ENCODE measurements around the gene TRPM7. TPM values are rescaled to one million over a fixed set of nuclear protein-coding genes. Genes with fewer than 3 reads are reported as not detected.
A peak's percentile ranks its signal among the peaks of the same experiment; 100 is the strongest.

TRPM7 gene
- total RNA-seq, 1 experiment from 2014 or later, result 30.8 TPM

DNA sequence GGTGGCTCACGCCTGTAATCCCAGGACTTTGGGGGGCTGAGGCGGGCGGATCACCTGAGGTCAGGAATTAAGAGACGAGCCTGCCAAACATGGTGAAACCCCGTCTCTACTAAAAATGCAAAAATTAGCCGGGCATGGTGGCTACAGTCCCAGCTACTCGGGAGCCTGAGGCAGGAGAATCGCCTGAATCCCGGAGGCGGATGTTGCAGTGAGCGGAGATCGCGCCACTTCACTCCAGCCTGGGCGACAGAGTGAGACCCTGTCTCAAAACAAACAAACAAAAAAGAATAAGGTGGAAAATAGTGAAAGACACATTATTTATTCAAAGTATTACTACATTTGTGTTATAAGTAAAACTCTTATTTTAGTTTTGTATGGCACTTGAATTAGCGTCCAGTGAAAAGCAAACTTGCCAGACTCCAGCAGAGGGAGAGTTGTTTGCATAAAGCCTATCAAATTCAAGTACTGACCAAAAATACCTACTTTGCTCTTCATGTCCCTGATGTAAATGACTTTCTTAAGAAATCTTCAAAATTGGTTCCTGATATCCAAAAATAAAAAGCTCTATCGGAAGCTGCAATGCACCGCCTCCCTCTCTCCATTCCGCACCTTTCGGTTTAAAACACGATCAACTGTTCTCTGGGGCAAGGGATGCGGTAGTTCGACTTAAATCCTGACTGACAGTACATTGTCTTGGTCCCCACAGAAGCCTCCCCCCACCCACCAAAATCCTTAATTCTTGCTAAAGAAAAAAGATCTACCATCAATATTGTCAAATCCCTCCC lies 1.2 kb downstream of the TRPM7 start:
- H3K9me3 ChIP-seq (replicated peaks), result no peaks in the 10 kb centered on the region
- no peaks in the 10 kb centered on the region for H3K27me3 ChIP-seq (replicated peaks)
- DNase-seq (ENCODE audit: low read depth in 1 of 2, low spot score in 2 of 2), result no peak
- peak overlapping the region; percentile 68 for H3K4me3 ChIP-seq
- no peak overlapping the region for H3K27ac ChIP-seq
- H3K36me3 ChIP-seq, result peaks cover 29% of the 10 kb centered on the region
- peaks cover 19% of the 10 kb centered on the region for H3K4me1 ChIP-seq (replicated peaks)

DNA sequence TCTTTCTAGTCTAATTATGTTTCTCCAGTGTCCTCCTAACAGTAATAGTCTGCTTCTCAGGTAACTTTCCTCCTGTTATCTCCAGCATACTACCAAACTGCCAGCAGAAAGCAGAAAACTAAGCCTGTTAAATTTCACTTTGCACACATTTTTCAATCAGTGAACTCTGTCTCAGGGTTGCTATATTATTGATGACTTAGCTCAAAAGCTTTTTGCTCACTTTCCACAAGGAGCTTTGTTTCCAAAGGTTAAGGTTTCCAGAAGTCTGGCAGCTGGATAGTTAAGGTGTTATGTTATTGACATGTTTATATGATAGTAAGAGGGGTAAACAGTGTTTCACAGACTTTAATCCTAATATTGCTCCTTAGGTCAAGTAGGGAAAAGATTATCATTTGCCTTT lies 5.1 kb downstream of the TRPM7 start:
- DNase-seq (ENCODE audit: low read depth in 1 of 2, low spot score in 2 of 2), result no peak
- Histone ChIP-seq H3K36me3 (peaks cover 29% of the 10 kb centered on the region), H3K27me3 (replicated peaks) (no peaks in the 10 kb centered on the region), H3K4me1 (replicated peaks) (peaks cover 19% of the 10 kb centered on the region), H3K9me3 (replicated peaks) (no peaks in the 10 kb centered on the region), H3K4me3 (no peak overlapping the region), H3K27ac (no peak overlapping the region)

DNA sequence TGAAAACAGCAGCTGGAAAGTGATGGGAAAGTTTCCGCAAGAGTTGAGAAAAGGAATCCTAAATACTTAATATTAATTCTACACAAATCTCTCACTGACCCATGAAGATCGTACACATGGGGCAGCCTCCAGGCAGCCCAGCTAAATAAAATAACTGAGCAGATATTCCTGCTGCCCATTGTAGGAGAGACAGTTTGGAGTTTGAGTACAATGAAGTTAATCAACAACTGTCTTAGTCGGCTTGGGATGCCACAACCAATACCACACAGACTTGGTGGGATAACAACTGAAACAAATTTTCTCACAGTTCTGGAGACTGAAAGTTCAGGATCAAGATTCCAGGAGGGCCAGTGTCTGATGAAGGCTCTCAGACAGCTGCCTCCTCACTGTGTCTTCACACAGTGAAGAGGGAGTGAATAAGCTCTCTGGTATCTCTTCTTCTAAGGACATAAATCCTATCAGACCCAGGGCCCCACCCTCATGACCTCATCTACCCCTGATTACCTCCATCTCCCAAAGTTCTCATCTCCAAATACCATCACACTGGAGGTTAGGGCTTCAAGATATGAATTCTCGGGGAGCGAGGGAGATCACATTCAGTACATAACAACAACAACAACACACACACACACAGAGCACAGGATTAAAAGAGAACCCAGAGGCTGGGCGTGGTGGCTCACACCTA lies 9.7 kb downstream of the TRPM7 start:
- H3K27ac ChIP-seq, result no peak overlapping the region
- peak; percentile 26 to 48 for DNase-seq (ENCODE audit: low read depth in 1 of 2, low spot score in 2 of 2)

DNA sequence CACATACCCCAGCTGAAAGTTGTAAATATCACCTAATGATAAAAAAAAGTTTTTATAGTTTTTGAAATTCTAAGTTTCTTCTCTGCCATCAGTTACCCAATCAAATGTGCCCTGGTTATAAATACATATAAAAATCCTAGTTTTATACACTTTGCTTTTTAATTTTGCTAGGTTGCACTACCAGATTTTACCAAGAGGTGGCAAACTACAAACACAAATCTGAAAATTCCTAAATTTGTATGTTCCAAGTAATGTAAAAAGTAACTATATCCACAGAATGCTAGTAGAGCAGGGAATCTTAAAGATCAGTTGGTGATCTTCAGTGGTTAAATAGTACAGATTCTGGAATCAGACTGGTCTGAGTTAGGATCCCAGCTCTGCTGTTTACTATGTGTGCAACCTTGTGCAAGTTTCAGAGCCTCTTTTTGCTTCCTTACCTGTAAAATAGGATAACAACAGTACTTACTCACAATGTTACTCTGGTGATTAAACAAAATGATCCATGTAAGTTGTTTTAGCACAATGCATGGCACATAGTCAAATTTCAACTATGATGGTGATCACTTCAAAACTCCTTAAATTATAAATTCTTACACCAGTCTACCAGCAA lies 11.0 kb downstream of the TRPM7 start:
- peak in 1 of 2 experiments; percentile 35 for DNase-seq (ENCODE audit: low read depth in 1 of 2, low spot score in 2 of 2)
- Histone ChIP-seq H3K27ac (no peak overlapping the region), H3K4me3 (no peak overlapping the region)

More for the DNA sequence above, 9.7 kb downstream of the TRPM7 start:
- Histone ChIP-seq H3K4me3 (no peak overlapping the region), H3K27me3 (replicated peaks) (no peaks in the 10 kb centered on the region), H3K36me3 (peaks cover 23% of the 10 kb centered on the region), H3K9me3 (replicated peaks) (no peaks in the 10 kb centered on the region), H3K4me1 (replicated peaks) (peaks cover 9% of the 10 kb centered on the region)

DNA sequence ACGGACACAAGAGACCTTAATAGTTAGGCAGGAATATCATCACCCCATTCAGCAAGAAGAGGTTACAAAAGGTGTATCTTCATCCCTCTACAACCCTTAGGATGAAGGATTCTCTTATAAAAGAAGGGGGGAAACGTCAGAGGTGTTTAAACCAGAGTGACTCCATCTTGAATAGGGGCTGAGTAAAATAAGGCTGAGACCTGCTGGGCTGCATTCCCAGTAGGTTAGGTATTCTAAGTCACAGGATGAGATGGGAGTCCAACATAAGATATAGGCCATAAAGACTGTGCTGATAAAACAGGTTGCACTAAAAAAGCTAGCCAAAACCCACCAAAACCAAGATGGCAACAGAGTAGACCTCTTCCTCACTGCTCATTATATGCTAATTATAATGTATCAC lies 16.5 kb downstream of the TRPM7 start:
- Histone ChIP-seq H3K27ac (no peak overlapping the region), H3K4me1 (replicated peaks) (no peaks in the 10 kb centered on the region), H3K9me3 (replicated peaks) (no peaks in the 10 kb centered on the region), H3K4me3 (no peak overlapping the region), H3K27me3 (replicated peaks) (no peaks in the 10 kb centered on the region), H3K36me3 (peaks cover 29% of the 10 kb centered on the region)
- DNase-seq (ENCODE audit: low read depth in 1 of 2, low spot score in 2 of 2), result no peak

More for the DNA sequence above, 11.0 kb downstream of the TRPM7 start:
- Histone ChIP-seq H3K36me3 (peaks cover 25% of the 10 kb centered on the region), H3K9me3 (replicated peaks) (no peaks in the 10 kb centered on the region), H3K27me3 (replicated peaks) (no peaks in the 10 kb centered on the region), H3K4me1 (replicated peaks) (peaks cover 9% of the 10 kb centered on the region)

DNA sequence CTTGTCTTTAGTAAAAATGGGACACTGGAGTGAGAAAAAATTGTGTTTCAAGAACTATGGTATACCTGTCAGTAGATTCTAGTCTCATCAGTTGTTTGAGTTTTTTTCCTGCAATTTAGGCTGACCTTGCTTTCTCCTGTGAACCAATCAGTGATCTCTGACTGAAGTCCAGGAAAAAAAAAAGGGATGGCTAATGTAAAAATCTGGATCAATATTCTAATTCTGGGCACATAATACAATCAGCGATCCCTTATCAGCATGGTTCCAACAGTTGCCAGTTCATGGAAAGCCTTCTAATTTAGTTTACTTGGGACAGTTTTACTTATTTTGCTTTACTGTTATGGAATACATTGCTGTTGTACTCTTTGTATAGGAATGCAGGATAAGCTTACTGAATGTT lies 17.0 kb downstream of the TRPM7 start:
- no peaks in the 10 kb centered on the region for H3K9me3 ChIP-seq (replicated peaks)
- no peaks in the 10 kb centered on the region for H3K27me3 ChIP-seq (replicated peaks)
- no peak for DNase-seq (ENCODE audit: low read depth in 1 of 2, low spot score in 2 of 2)
- no peak overlapping the region for H3K27ac ChIP-seq
- no peak overlapping the region for H3K4me3 ChIP-seq
- H3K4me1 ChIP-seq (replicated peaks), result no peaks in the 10 kb centered on the region
- peaks cover 29% of the 10 kb centered on the region for H3K36me3 ChIP-seq

DNA sequence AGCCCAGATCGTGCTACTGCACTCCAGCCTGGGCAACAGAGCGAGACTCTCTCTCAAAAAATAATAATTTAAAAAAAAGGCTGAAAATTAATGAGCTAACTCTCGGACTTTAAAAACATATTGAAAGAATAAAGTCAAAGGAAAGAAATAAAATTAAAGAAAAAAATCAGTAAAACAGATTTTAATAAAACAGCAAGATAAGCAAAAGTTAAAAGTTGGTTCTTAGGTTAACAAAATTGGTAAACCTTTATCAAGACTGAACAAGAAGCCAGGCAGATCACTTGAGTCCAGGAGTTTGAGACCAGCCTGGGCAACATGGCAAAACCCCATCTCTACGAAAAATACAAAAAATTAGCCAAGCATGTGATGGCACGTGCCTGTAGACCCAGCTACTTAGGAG lies 20.7 kb downstream of the TRPM7 start:
- H3K36me3 ChIP-seq, result peaks cover 40% of the 10 kb centered on the region
- no peak overlapping the region for H3K27ac ChIP-seq
- H3K27me3 ChIP-seq (replicated peaks), result no peaks in the 10 kb centered on the region
- no peak for DNase-seq (ENCODE audit: low read depth in 1 of 2, low spot score in 2 of 2)
- H3K4me1 ChIP-seq (replicated peaks), result no peaks in the 10 kb centered on the region
- H3K4me3 ChIP-seq, result no peak overlapping the region
- no peaks in the 10 kb centered on the region for H3K9me3 ChIP-seq (replicated peaks)

DNA sequence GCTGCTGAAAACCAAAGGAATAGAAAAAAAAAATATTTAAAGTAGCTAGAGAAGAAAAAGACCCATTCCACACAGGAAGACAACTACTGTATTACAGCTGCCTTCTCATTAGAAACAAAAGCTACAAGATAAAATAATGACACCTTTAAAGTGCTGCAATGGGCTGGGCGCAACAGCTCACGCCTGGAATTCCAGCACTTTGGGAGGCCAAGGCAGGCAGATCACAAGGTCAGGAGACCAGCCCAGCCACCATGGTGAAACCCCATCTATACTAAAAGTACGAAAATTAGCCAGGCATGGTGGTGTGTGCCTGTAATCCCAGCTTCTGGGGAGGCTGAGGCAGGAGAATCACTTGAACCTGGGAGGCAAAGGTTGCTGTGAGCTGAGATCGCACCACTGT lies 31.0 kb downstream of the TRPM7 start:
- no peaks in the 10 kb centered on the region for H3K4me1 ChIP-seq (replicated peaks)
- no peaks in the 10 kb centered on the region for H3K27me3 ChIP-seq (replicated peaks)
- no peak overlapping the region for H3K27ac ChIP-seq
- H3K4me3 ChIP-seq, result no peak overlapping the region
- no peaks in the 10 kb centered on the region for H3K9me3 ChIP-seq (replicated peaks)
- peaks cover 59% of the 10 kb centered on the region for H3K36me3 ChIP-seq
- DNase-seq (ENCODE audit: low read depth in 1 of 2, low spot score in 2 of 2), result no peak

DNA sequence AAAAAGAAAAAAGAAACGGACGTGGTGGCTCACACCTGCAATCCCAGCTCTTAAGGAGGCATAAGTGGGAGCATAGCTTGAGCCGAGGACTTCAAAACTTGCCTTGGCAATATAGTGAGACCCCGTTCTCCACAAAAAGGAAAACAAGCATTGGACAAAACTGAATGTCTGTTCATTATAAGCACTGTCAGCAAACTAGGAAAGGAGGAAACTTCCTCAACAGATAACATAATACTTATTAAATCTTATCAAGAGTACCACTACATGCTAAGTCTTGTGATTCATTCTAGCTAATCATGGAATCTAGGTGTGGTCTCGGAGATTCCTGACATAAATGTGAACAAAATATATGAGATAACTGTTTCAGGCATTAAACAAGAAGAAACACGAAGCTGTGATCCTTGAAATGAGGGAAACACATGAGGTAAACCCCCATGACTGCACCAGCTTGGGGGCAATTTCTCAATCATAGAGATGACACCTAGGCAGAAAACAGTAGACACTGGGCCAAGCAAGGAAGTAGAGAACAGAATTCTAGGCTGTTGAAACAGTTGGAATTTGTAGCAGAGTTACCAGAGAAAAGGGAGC lies 33.3 kb downstream of the TRPM7 start:
- H3K4me1 ChIP-seq (replicated peaks), result no peaks in the 10 kb centered on the region
- H3K9me3 ChIP-seq (replicated peaks), result no peaks in the 10 kb centered on the region
- no peak for DNase-seq (ENCODE audit: low read depth in 1 of 2, low spot score in 2 of 2)
- no peaks in the 10 kb centered on the region for H3K27me3 ChIP-seq (replicated peaks)
- no peak overlapping the region for H3K27ac ChIP-seq
- H3K4me3 ChIP-seq, result no peak overlapping the region
- peaks cover 66% of the 10 kb centered on the region for H3K36me3 ChIP-seq

DNA sequence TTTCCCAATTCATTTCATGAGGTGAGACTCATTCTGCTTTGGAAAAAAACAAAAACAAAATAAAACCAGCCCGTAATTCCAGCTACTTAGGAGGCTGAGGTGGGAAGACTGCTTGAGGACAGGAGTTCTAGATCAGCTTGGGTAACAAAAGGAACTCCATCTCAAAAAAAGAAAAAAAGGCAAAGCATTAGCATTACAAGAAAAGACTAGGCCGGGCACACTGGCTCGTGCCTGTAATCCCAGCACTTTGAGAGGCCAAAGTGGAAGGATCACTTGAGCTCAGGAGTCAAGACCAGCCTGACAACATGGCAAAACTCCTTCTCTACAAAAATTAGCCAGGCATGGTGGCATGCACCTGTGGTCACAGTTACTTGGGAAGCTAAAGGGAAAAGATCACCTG lies 33.9 kb downstream of the TRPM7 start:
- Histone ChIP-seq H3K4me3 (no peak overlapping the region), H3K36me3 (peaks cover 64% of the 10 kb centered on the region), H3K27me3 (replicated peaks) (no peaks in the 10 kb centered on the region; the same call in 1 of the 2 replicates), H3K27ac (no peak overlapping the region), H3K4me1 (replicated peaks) (no peaks in the 10 kb centered on the region), H3K9me3 (replicated peaks) (no peaks in the 10 kb centered on the region)
- DNase-seq (ENCODE audit: low read depth in 1 of 2, low spot score in 2 of 2), result no peak

DNA sequence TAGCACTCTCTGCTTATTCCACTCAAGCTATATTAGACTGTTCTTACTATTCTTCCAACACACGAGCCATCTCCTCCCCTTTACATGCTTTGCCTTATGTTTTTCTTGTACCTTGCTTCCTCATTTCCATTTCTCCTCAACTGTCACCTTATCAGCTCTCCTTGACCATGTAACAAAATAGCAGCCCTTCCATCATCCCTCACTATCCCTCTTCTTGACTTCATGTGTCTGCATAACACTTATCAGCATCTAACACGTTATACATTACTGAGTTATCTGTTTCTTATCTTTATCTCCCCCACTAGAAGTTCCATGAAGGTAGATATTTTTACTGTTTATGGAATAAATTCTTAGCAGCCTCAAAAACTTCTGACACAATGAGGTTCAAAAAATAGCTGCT lies 45.3 kb downstream of the TRPM7 start:
- Histone ChIP-seq H3K4me1 (replicated peaks) (no peaks in the 10 kb centered on the region), H3K27me3 (replicated peaks) (no peaks in the 10 kb centered on the region), H3K27ac (no peak overlapping the region), H3K36me3 (peaks cover 64% of the 10 kb centered on the region), H3K4me3 (no peak overlapping the region), H3K9me3 (replicated peaks) (no peaks in the 10 kb centered on the region)
- DNase-seq (ENCODE audit: low read depth in 1 of 2, low spot score in 2 of 2), result no peak

DNA sequence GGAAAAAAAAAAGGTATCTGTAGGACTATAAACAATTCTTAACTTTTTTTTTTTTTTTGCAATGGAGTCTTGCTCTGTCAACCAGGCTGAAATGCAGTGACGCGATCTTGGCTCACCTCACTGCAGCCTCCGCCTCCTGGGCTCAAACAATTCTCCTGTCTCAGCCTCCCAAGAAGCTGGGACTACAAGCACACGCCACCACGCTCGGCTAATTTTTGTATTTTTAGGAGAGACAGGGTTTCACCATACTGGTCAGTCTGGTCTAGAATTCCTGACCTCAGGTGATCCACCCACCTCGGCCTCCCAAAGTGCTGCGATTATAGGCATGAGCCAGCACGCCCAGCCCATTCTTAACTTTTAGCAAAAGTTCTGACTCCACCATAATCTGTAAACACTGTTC lies 50.5 kb downstream of the TRPM7 start:
- Histone ChIP-seq H3K27ac (no peak overlapping the region), H3K4me3 (no peak overlapping the region), H3K36me3 (peaks cover 62% of the 10 kb centered on the region), H3K4me1 (replicated peaks) (no peaks in the 10 kb centered on the region), H3K27me3 (replicated peaks) (no peaks in the 10 kb centered on the region), H3K9me3 (replicated peaks) (no peaks in the 10 kb centered on the region)
- DNase-seq (ENCODE audit: low read depth in 1 of 2, low spot score in 2 of 2), result no peak

DNA sequence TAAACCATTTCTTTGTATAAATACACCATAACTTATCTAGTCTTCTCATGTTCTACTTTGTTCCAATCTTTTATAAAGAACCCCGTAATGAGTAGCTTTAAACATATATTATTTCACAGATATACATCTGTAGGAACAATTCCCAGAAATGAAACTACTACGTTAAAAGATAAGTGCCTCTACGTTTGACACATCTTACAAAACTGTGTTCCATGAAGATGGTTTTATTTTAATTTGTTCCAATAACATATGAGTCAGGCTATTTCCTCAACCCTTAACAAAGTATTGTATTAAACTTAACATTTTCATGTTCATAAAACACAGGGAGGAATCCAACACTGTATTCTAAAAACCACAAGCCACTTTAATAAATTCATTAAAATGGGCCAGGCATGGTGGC lies 52.9 kb downstream of the TRPM7 start:
- Histone ChIP-seq H3K4me3 (no peak overlapping the region), H3K9me3 (replicated peaks) (no peaks in the 10 kb centered on the region), H3K36me3 (peaks cover 61% of the 10 kb centered on the region), H3K27ac (no peak overlapping the region), H3K27me3 (replicated peaks) (no peaks in the 10 kb centered on the region), H3K4me1 (replicated peaks) (no peaks in the 10 kb centered on the region)
- no peak for DNase-seq (ENCODE audit: low read depth in 1 of 2, low spot score in 2 of 2)

DNA sequence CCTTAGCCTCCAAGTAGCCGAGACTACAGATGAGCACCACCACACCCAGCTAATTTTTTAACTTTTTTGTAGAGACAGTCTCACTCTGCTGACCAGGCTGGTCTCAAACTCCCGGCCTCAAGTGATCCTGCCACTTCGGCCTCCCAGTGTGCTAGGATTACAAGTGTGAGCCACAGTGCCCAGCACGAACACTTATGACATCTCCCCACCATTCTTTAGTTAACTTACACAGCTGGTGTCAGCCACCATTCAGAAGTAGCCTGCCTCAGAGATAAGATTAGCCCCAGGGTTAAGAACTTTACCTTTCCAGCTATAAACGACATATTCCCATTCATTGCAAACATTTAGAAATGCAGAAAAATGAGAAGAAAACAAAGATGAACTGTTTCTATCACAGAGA lies 58.2 kb downstream of the TRPM7 start:
- Histone ChIP-seq H3K27me3 (replicated peaks) (no peaks in the 10 kb centered on the region), H3K4me1 (replicated peaks) (peaks cover 16% of the 10 kb centered on the region), H3K36me3 (peaks cover 54% of the 10 kb centered on the region), H3K27ac (no peak overlapping the region), H3K4me3 (no peak overlapping the region), H3K9me3 (replicated peaks) (no peaks in the 10 kb centered on the region)
- no peak for DNase-seq (ENCODE audit: low read depth in 1 of 2, low spot score in 2 of 2)

Measured in SJSA1 (cell line).